Stromal cell of bone marrow (primary cell): ENCODE results near the gene UBE2S.
A peak's percentile ranks its signal among the peaks of the same experiment; 100 is the strongest.
"Not testable (repeated sequence)": the region's sequence is repeated elsewhere in the genome, so short reads cannot be mapped to it uniquely, and the experiment has no call there.

Experiments used
- DNase-seq: peaks from one replicate; pipeline ENCODE4 v3.0.0-alpha.2; 2012; ENCODE audit warnings: low read depth

The UBE2S gene

GRCh38 chr19:55406091-55406825 lies 1.3 kb downstream of the UBE2S start:
- no peak for DNase-seq

GRCh38 chr19:55405638-55406037 lies 1.9 kb downstream of the UBE2S start:
- no peak for DNase-seq

GRCh38 chr19:55402509-55402908 lies 5.1 kb downstream of the UBE2S start:
- DNase-seq: no peak

GRCh38 chr19:55401390-55401789 lies 6.2 kb downstream of the UBE2S start:
- DNase-seq: not testable (repeated sequence)

- DNase-seq: no peak
These were observed 7.1 kb downstream of the UBE2S start for GRCh38 chr19:55400281-55401087.

- DNase-seq: no peak
These were observed 9.2 kb downstream of the UBE2S start for GRCh38 chr19:55398200-55398925.

GRCh38 chr19:55392820-55393761 lies 14.5 kb downstream of the UBE2S start:
- no peak for DNase-seq

- DNase-seq: no peak
These were observed 15.6 kb downstream of the UBE2S start for GRCh38 chr19:55391702-55392615.

GRCh38 chr19:55391191-55391670 lies 16.4 kb downstream of the UBE2S start:
- DNase-seq: no peak

- DNase-seq: no peak
These were observed 17.1 kb downstream of the UBE2S start for GRCh38 chr19:55390461-55390880.

- no peak for DNase-seq
These were observed 17.9 kb downstream of the UBE2S start for GRCh38 chr19:55389386-55390317.

- no peak for DNase-seq
These were observed 19.7 kb downstream of the UBE2S start for GRCh38 chr19:55387736-55388497.

GRCh38 chr19:55386493-55386971 lies 21.1 kb downstream of the UBE2S start:
- no peak for DNase-seq

- DNase-seq: peak; percentile 95
These were observed 21.7 kb downstream of the UBE2S start, which contains the start of gene RPL28 for GRCh38 chr19:55385724-55386492. Gene RPL28 (plus strand): TSS chr19:55385932. CDS start chr19:55386358, 426 bp downstream.

- peak; percentile 95 for DNase-seq
These were observed 22.5 kb downstream of the UBE2S start for GRCh38 chr19:55384920-55385723.

GRCh38 chr19:55384131-55384919 lies 23.3 kb downstream of the UBE2S start, which contains the start of gene TMEM238:
Gene TMEM238 (minus strand): TSS chr19:55384292. CDS start chr19:55384259, 33 bp downstream.
- DNase-seq: no peak
